ENCODE results near the gene CUTC. TPM values are rescaled to one million over a fixed set of nuclear protein-coding genes. Genes with fewer than 3 reads are reported as not detected.

Gene CUTC
- total RNA-seq, 1 experiment from 2014 or later: 15.0 TPM

- peaks cover 26% of the 10 kb centered on the region for H3K36me3 Mint-ChIP-seq (ENCODE audit: insufficient read depth, unreplicated experiment)
- POLR2A ChIA-PET: interaction anchor here (0.6 to 3.4 kb wide), 2 partner anchors 9 to 107 kb away, joined by 3 to 14 read pairs; no protein-coding TSS in a partner anchor
Observed at GRCh38 chr10:99798031-99798430, 66.0 kb downstream of the CUTC start.

GRCh38 chr10:99798920-99799319, 66.9 kb downstream of the CUTC start:
- no peak overlapping the region for H3K27ac Mint-ChIP-seq (ENCODE audit: low read depth, unreplicated experiment)
- POLR2A ChIA-PET: interaction anchor here (3.4 kb wide), 1 partner anchor 10 kb away, joined by 14 read pairs; no protein-coding TSS in a partner anchor
- no peak for TF ChIP-seq CTCF (IDR thresholded peaks at IDR 0.05; ENCODE audit: unreplicated experiment)
- intact Hi-C loops (cut with micrococcal nuclease): no loop called here
- H3K27me3 Mint-ChIP-seq (ENCODE audit: insufficient read depth, unreplicated experiment): no peaks in the 10 kb centered on the region
- no peaks in the 10 kb centered on the region for H3K9me3 Mint-ChIP-seq (ENCODE audit: unreplicated experiment)
- no peak for DNase-seq (ENCODE audit: unreplicated experiment)
- BruUV-seq (replicated peaks): no TSS peak
- CTCF ChIA-PET: interaction anchor here (1.7 kb wide), 1 partner anchor 47 kb away, joined by 5 read pairs; no protein-coding TSS in a partner anchor
- H3K4me3 Mint-ChIP-seq (ENCODE audit: unreplicated experiment): no peak overlapping the region
- peaks cover 17% of the 10 kb centered on the region for H3K36me3 Mint-ChIP-seq (ENCODE audit: insufficient read depth, unreplicated experiment)
- no peaks in the 10 kb centered on the region for H3K4me1 Mint-ChIP-seq (ENCODE audit: insufficient read depth, unreplicated experiment)

More at GRCh38 chr10:99798031-99798430, 66.0 kb downstream of the CUTC start:
- TF ChIP-seq CTCF (IDR thresholded peaks at IDR 0.05; ENCODE audit: unreplicated experiment): no peak
- no TSS peak for BruUV-seq (replicated peaks)
- no peaks in the 10 kb centered on the region for H3K9me3 Mint-ChIP-seq (ENCODE audit: unreplicated experiment)
- H3K4me1 Mint-ChIP-seq (ENCODE audit: insufficient read depth, unreplicated experiment): no peaks in the 10 kb centered on the region
- CTCF ChIA-PET: interaction anchor here (0.7 to 1.7 kb wide), 2 partner anchors 48 to 65 kb away, joined by 3 to 5 read pairs; no protein-coding TSS in a partner anchor
- DNase-seq (ENCODE audit: unreplicated experiment): no peak
- peak overlapping the region; percentile 13 for H3K27ac Mint-ChIP-seq (ENCODE audit: low read depth, unreplicated experiment)
- intact Hi-C loops (cut with micrococcal nuclease): no loop called here
- no peak overlapping the region for H3K4me3 Mint-ChIP-seq (ENCODE audit: unreplicated experiment)
- H3K27me3 Mint-ChIP-seq (ENCODE audit: insufficient read depth, unreplicated experiment): no peaks in the 10 kb centered on the region

GRCh38 chr10:99799613-99800012, 67.6 kb downstream of the CUTC start:
- H3K36me3 Mint-ChIP-seq (ENCODE audit: insufficient read depth, unreplicated experiment): peaks cover 15% of the 10 kb centered on the region
- TF ChIP-seq CTCF (IDR thresholded peaks at IDR 0.05; ENCODE audit: unreplicated experiment): no peak

GRCh38 chr10:99804471-99804870, 72.4 kb downstream of the CUTC start:
- Mint-ChIP-seq H3K9me3 (ENCODE audit: unreplicated experiment) (no peaks in the 10 kb centered on the region), H3K4me3 (ENCODE audit: unreplicated experiment) (no peak overlapping the region), H3K27ac (ENCODE audit: low read depth, unreplicated experiment) (no peak overlapping the region), H3K27me3 (ENCODE audit: insufficient read depth, unreplicated experiment) (no peaks in the 10 kb centered on the region), H3K4me1 (ENCODE audit: insufficient read depth, unreplicated experiment) (no peaks in the 10 kb centered on the region), H3K36me3 (ENCODE audit: insufficient read depth, unreplicated experiment) (no peaks in the 10 kb centered on the region)
- BruUV-seq (replicated peaks): no TSS peak
- POLR2A ChIA-PET: no interaction called here
- no peak for DNase-seq (ENCODE audit: unreplicated experiment)
- CTCF ChIA-PET: interaction anchor here (1.6 kb wide), 1 partner anchor 41 kb away, joined by 5 read pairs; no protein-coding TSS in a partner anchor
- no peak for TF ChIP-seq CTCF (IDR thresholded peaks at IDR 0.05; ENCODE audit: unreplicated experiment)
- intact Hi-C loops (cut with micrococcal nuclease): no loop called here

More at GRCh38 chr10:99799613-99800012, 67.6 kb downstream of the CUTC start:
- no peak for DNase-seq (ENCODE audit: unreplicated experiment)
- Mint-ChIP-seq H3K9me3 (ENCODE audit: unreplicated experiment) (no peaks in the 10 kb centered on the region), H3K27me3 (ENCODE audit: insufficient read depth, unreplicated experiment) (no peaks in the 10 kb centered on the region), H3K4me1 (ENCODE audit: insufficient read depth, unreplicated experiment) (no peaks in the 10 kb centered on the region), H3K27ac (ENCODE audit: low read depth, unreplicated experiment) (no peak overlapping the region), H3K4me3 (ENCODE audit: unreplicated experiment) (no peak overlapping the region)
- BruUV-seq (replicated peaks): no TSS peak
- intact Hi-C loops (cut with micrococcal nuclease): no loop called here
- POLR2A ChIA-PET: interaction anchor here (3.4 kb wide), 1 partner anchor 11 kb away, joined by 14 read pairs; no protein-coding TSS in a partner anchor
- CTCF ChIA-PET: interaction anchor here (0.5 to 1.7 kb wide), 2 partner anchors 46 to 180 kb away, joined by 3 to 5 read pairs; no protein-coding TSS in a partner anchor

Measured in MCF 10A (cell line).